GM18511 (cell line): ENCODE results near the gene CHST13.

Experiments
- ATAC-seq: cut with Tn5 transposase; IDR thresholded peaks from one replicate; pipeline ENCODE4 v1.9.1; 2021; ENCODE audit warnings: mild to moderate bottlenecking, moderate library complexity; ENCODE audit not compliant: unreplicated experiment

CHST13 gene

GRCh38 chr3:126553284-126554084 is 29.5 kb downstream of the CHST13 start:
- no peak for ATAC-seq

- no peak for ATAC-seq
Observed at GRCh38 chr3:126554560-126555525, 30.9 kb downstream of the CHST13 start.

DNA sequence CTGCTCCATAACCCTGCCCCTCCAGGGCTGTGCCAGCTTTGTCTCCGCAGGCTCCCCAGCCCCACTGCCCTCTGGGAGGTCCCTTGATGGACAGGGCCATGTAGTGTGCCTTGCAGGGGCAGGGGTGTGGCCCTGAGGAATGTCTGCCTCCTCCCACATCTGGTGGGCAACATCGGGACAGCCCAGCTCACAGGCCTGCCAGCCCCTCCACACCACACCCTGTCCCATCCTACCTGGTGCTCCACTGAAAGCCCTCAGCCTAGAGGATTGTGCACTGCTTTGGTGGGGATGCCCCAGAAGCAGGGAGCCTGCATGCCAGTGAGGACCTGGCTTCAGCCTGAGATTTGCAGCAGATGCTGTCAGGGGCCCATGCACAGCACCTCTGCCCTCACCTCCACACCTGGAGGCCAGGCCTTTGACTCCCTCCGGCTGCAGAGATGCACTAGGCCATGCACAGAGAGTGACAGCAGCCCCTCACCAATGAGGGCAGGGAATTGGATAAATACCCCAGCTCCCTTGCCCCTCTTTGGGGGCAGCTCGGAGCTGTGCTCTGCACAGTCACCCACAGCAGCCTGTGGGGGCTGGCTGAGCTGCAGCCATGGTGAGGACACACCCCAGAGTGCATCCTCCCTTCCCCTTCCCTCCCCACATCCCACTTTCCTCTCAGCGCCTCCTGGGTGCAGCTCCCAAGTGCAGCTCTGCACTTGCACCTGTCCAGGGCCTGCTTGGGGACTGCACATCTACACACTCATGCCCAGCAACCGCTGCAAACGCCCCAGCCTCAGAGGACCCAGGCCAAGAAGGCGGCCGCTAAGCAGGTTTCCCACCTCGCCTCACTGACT is 32.1 kb downstream of the CHST13 start:
- ATAC-seq = no peak

GRCh38 chr3:126556637-126557414 is 32.9 kb downstream of the CHST13 start:
- ATAC-seq = no peak

- ATAC-seq = no peak
Observed at GRCh38 chr3:126557415-126557745, 33.4 kb downstream of the CHST13 start.

GRCh38 chr3:126557761-126558160 is 33.8 kb downstream of the CHST13 start:
- ATAC-seq = no peak

GRCh38 chr3:126558336-126559071 is 34.5 kb downstream of the CHST13 start, which contains the start of gene C3orf22:
TSS of gene C3orf22 (minus strand) at chr3:126558932. CDS start at chr3:126553390, 5,542 bp downstream.
- no peak for ATAC-seq

- no peak for ATAC-seq
Observed at GRCh38 chr3:126562737-126563276, 38.9 kb downstream of the CHST13 start.

GRCh38 chr3:126567696-126568438 is 43.9 kb downstream of the CHST13 start:
- ATAC-seq = no peak

- ATAC-seq = no peak
Observed at GRCh38 chr3:126568776-126569342, 44.9 kb downstream of the CHST13 start.

GRCh38 chr3:126569390-126569975 is 45.5 kb downstream of the CHST13 start:
- ATAC-seq = no peak

DNA sequence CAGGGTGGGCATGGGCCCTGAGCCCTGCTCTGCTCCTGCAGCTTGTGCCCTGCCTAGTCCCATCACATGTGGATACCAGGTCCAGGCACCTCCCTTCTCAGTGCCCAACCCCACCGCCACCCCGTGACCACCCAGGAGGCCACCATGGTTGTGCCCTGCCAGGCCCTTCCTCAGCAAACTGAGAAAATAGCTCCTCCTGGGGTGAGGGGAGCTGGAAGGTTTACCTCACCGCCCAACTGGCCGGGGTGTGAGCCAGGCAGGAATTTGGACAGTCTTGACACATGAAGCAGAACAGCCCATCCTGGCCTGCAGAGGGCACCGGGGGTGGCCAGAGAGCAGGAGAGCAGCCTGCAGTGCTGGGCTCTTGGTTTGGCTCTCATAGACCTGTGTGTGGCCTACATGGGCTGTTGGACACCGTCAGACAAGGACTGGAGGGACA is 46.2 kb downstream of the CHST13 start:
- ATAC-seq = no peak

GRCh38 chr3:126571078-126571477 is 47.1 kb downstream of the CHST13 start:
- no peak for ATAC-seq

GRCh38 chr3:126573492-126574117 is 49.6 kb downstream of the CHST13 start:
- no peak for ATAC-seq

GRCh38 chr3:126577261-126577660 is 53.3 kb downstream of the CHST13 start:
- no peak for ATAC-seq

GRCh38 chr3:126578702-126579101 is 54.7 kb downstream of the CHST13 start:
- ATAC-seq = no peak

DNA sequence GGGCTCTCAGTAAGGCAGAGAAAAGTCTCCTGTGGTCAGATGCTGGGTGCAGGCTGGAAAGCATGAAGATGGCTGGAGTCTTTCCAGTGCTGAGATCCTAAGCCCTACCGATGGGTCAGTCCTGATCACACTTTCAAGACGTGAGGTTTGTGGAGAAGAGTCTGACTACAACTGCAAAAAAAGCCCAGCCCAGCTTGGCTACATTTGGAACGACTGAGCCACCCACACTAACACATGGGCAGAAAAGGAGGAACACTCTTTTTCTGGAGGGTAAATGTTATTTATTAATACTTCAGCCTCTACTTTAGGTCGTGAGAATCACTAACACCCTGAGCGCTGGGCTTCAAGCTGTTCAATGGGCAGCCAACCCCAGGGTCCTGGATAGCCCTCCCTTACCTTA is 56.8 kb downstream of the CHST13 start:
- ATAC-seq = no peak
